WTC11 (cell line): Measurements from ENCODE around the gene UBE2F. TPM values are rescaled to one million over a fixed set of nuclear protein-coding genes. Genes with fewer than 3 reads are reported as not detected.

Experiments used
- ATAC-seq: fragments of 200-7000 bp; cut with Tn5 transposase; 2 replicates; pipeline ENCODE4 v1.10.0; 2021; ENCODE audit warnings: mild to moderate bottlenecking, moderate library complexity
- CTCF ChIA-PET: fragments of 300-600 bp; sonication (Branson Sonifier 250); formaldehyde crosslinking; loops from one replicate; lab custom pipeline; 2021; ENCODE audit warnings: antibody characterized with exemption; lab: Charles Lee
- POLR2A ChIA-PET: fragments of 350-600 bp; sonication (Branson Sonifier 250); formaldehyde crosslinking; loops from one replicate; lab custom pipeline; 2021; ENCODE audit warnings: antibody characterized with exemption; lab: Charles Lee
- DNase-seq: peaks from one replicate; pipeline ENCODE4 v3.0.0; 2021; ENCODE audit warnings: low spot score
- H3K27ac Mint-ChIP-seq: 2 replicates; pipeline ENCODE4 v1.8.0; 2021; ENCODE audit warnings: mixed read lengths
- H3K27me3 Mint-ChIP-seq: 2 replicates; pipeline ENCODE4 v1.8.0; 2021; ENCODE audit warnings: low read depth, mild to moderate bottlenecking, moderate library complexity, mixed read lengths
- H3K36me3 Mint-ChIP-seq: 2 replicates; pipeline ENCODE4 v1.8.0; 2021; ENCODE audit warnings: mixed read lengths
- H3K4me1 Mint-ChIP-seq: 2 replicates; pipeline ENCODE4 v1.8.0; 2022; ENCODE audit warnings: mixed read lengths
- H3K4me3 Mint-ChIP-seq: 2 replicates; pipeline ENCODE4 v1.8.0; 2021; ENCODE audit warnings: mild to moderate bottlenecking, moderate library complexity, mixed read lengths
- H3K9me3 Mint-ChIP-seq: 2 replicates; pipeline ENCODE4 v1.8.0; 2021; ENCODE audit warnings: mixed read lengths
- ATF2 ChIP-seq: sonication (generic); formaldehyde crosslinking; IDR thresholded peaks from 2 replicates; pipeline ENCODE4 v1.8.1; 2022; ENCODE audit warnings: low read depth, missing genetic modification reagents, borderline replicate concordance
- CTCF ChIP-seq: fragments of 200-600 bp; IDR thresholded peaks from 2 replicates; pipeline ENCODE4 v1.8.0; 2022; ENCODE audit warnings: antibody characterized with exemption
- E2F5 ChIP-seq: sonication (generic); formaldehyde crosslinking; IDR thresholded peaks from 2 replicates; pipeline ENCODE4 v1.8.1; 2022; ENCODE audit warnings: mild to moderate bottlenecking, moderate library complexity, missing genetic modification reagents
- ETV6 ChIP-seq: sonication (generic); formaldehyde crosslinking; IDR thresholded peaks from 2 replicates; pipeline ENCODE4 v1.8.1; 2022; ENCODE audit warnings: mild to moderate bottlenecking, missing genetic modification reagents
- GTF2I ChIP-seq: fragments of 250-450 bp; sonication (Bioruptor Pico); conservative IDR thresholded peaks from 2 replicates; pipeline ENCODE4 v1.4.0; 2021; ENCODE audit warnings: mild to moderate bottlenecking
- MAX ChIP-seq: sonication (generic); formaldehyde crosslinking; IDR thresholded peaks from 2 replicates; pipeline ENCODE4 v1.8.0; 2022; ENCODE audit warnings: mild to moderate bottlenecking, missing genetic modification reagents
- MLX ChIP-seq: sonication (generic); formaldehyde crosslinking; IDR thresholded peaks from 2 replicates; pipeline ENCODE4 v1.8.1; 2023; ENCODE audit warnings: mild to moderate bottlenecking, missing genetic modification reagents, moderate library complexity
- NR2C2 ChIP-seq: sonication (generic); formaldehyde crosslinking; IDR thresholded peaks from 2 replicates; pipeline ENCODE4 v1.8.0; 2022; ENCODE audit warnings: mild to moderate bottlenecking, missing genetic modification reagents
- OVOL2 ChIP-seq: fragments of 250-450 bp; sonication (Bioruptor Pico); IDR thresholded peaks from 2 replicates; pipeline ENCODE4 v1.9.0; 2021; ENCODE audit warnings: mild to moderate bottlenecking, borderline replicate concordance
- PRRX2 ChIP-seq: fragments of 250-450 bp; sonication (Bioruptor Pico); IDR thresholded peaks from 2 replicates; pipeline ENCODE4 v1.8.0; 2021; ENCODE audit warnings: mild to moderate bottlenecking
- RELA ChIP-seq: sonication (generic); formaldehyde crosslinking; IDR thresholded peaks from 2 replicates; pipeline ENCODE4 v1.8.1; 2022; ENCODE audit warnings: missing genetic modification reagents, mild to moderate bottlenecking, borderline replicate concordance
- SMAD4 ChIP-seq: sonication (generic); formaldehyde crosslinking; IDR thresholded peaks from 2 replicates; pipeline ENCODE4 v1.8.0; 2022; ENCODE audit warnings: mild to moderate bottlenecking, missing genetic modification reagents
- TEAD4 ChIP-seq: sonication (generic); formaldehyde crosslinking; IDR thresholded peaks from 2 replicates; pipeline ENCODE4 v1.8.0; 2022; ENCODE audit warnings: mild to moderate bottlenecking, missing genetic modification reagents
- USF2 ChIP-seq: sonication (generic); formaldehyde crosslinking; IDR thresholded peaks from 2 replicates; pipeline ENCODE4 v1.8.1; 2023; ENCODE audit warnings: mild to moderate bottlenecking, missing genetic modification reagents, moderate library complexity
- total RNA-seq: library from RNA; stranded (reverse); gene quantifications from 3 replicates; pipeline ENCODE4 v1.2.3, GENCODE V29; 2021

UBE2F gene
- total RNA-seq, 1 experiment from 2014 or later, result 49.5 TPM

- peak; percentile 36 for DNase-seq
- CTCF ChIA-PET, result interaction anchor here (1.3 to 2.1 kb wide), 2 partner anchors 30 to 60 kb away, joined by 3 to 4 read pairs; no protein-coding TSS in a partner anchor
- Mint-ChIP-seq H3K9me3 (peaks cover 22% of the 10 kb centered on the region), H3K27me3 (no peaks in the 10 kb centered on the region; the same call in none of the 2 replicates), H3K36me3 (peaks cover 12% of the 10 kb centered on the region), H3K27ac (no peak overlapping the region), H3K4me3 (no peak overlapping the region), H3K4me1 (0 out of 2 replicates have a peak, but pooled peaks cover 4% of the 10 kb centered on the region)
- TF ChIP-seq ETV6 (CRISPR knock-in tag) (no peak), SMAD4 (CRISPR knock-in tag) (no peak), RELA (CRISPR knock-in tag) (no peak)
- POLR2A ChIA-PET, result no interaction called here
- ATAC-seq, result no peak
Observed at GRCh38 chr2:237927135-237927534, 39.7 kb upstream of the UBE2F start.

- CTCF ChIA-PET, result interaction anchor here (2.1 kb wide), 1 partner anchor 29 kb away, joined by 4 read pairs; no protein-coding TSS in a partner anchor
- Mint-ChIP-seq H3K27ac (no peak overlapping the region), H3K9me3 (peaks cover 22% of the 10 kb centered on the region), H3K36me3 (peaks cover 12% of the 10 kb centered on the region), H3K4me3 (no peak overlapping the region), H3K27me3 (no peaks in the 10 kb centered on the region; the same call in none of the 2 replicates), H3K4me1 (0 out of 2 replicates have a peak, but pooled peaks cover 4% of the 10 kb centered on the region)
- DNase-seq (no peak), ATAC-seq (no peak)
- POLR2A ChIA-PET, result no interaction called here
- TF ChIP-seq PRRX2, result no peak
Observed at GRCh38 chr2:237927986-237928385, 38.8 kb upstream of the UBE2F start.

- Mint-ChIP-seq H3K27me3 (no peaks in the 10 kb centered on the region; the same call in none of the 2 replicates), H3K36me3 (peaks cover 12% of the 10 kb centered on the region), H3K4me3 (no peak overlapping the region), H3K9me3 (peaks cover 22% of the 10 kb centered on the region), H3K27ac (no peak overlapping the region), H3K4me1 (no peaks in the 10 kb centered on the region)
- no peak for ATAC-seq
- CTCF ChIA-PET, result interaction anchor here (0.9 kb wide), 1 partner anchor 790 kb away, joined by 3 read pairs; no protein-coding TSS in a partner anchor
- POLR2A ChIA-PET, result no interaction called here
- TF ChIP-seq OVOL2 (no peak), CTCF (no peak), NR2C2 (no peak), USF2 (CRISPR knock-in tag) (no peak), MAX (no peak), ATF2 (CRISPR knock-in tag) (no peak), MLX (CRISPR knock-in tag) (no peak), GTF2I (CRISPR knock-in tag) (no peak), E2F5 (no peak), TEAD4 (CRISPR knock-in tag) (no peak)
- no peak for DNase-seq
Observed at GRCh38 chr2:237929979-237930378, 36.8 kb upstream of the UBE2F start.
